ENCODE measurements around the gene CACNA1G.

CACNA1G gene

GRCh38 chr17:50560185-50560824 is at the start of gene CACNA1G:
TSS of gene CACNA1G (plus strand) at chr17:50560715. CDS start at chr17:50561460, 745 bp downstream.
- DNase-seq, result peak; percentile 82

GRCh38 chr17:50511058-50511457 is 49.5 kb upstream of the CACNA1G start:
- DNase-seq, result peak; percentile 83

DNA sequence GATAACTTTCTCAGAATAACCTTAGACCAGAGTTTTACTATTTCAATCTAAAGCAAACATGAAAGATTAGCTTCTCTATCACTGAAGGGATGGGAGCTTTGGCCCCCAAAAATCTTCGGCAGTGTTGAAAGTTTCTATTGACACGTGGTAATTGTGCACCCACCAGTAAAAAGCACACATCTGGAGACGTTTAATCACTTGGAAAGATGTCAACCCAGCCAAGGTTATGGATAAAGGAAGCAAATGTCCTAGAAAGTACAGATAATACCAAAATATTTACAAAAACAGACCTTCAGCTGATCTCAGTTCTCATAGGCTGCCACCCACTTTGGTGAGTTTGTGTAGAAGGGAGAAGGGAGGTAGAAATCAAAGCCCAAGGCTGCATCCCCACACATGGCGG is 47.0 kb upstream of the CACNA1G start:
- no peak for DNase-seq

DNA sequence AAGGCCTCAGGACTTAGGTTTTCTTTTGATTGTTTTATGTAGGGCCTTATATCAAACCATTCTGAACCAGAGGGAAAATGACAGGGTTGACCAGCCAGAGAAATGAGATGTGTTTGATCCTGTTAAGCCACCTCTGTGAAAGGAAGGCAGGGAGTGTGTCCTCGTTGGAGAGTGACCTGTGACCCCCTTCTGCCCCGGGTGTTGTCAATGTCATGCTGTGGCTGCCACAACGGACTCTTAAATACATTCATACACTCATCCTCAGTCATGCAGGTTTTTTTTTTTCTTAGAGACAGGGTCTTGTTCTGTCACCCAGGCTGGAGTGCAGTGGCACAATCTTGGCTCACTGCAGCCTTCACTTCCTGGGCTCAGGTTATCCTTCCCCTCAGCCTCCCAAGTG is 46.1 kb upstream of the CACNA1G start:
- DNase-seq, result no peak

DNA sequence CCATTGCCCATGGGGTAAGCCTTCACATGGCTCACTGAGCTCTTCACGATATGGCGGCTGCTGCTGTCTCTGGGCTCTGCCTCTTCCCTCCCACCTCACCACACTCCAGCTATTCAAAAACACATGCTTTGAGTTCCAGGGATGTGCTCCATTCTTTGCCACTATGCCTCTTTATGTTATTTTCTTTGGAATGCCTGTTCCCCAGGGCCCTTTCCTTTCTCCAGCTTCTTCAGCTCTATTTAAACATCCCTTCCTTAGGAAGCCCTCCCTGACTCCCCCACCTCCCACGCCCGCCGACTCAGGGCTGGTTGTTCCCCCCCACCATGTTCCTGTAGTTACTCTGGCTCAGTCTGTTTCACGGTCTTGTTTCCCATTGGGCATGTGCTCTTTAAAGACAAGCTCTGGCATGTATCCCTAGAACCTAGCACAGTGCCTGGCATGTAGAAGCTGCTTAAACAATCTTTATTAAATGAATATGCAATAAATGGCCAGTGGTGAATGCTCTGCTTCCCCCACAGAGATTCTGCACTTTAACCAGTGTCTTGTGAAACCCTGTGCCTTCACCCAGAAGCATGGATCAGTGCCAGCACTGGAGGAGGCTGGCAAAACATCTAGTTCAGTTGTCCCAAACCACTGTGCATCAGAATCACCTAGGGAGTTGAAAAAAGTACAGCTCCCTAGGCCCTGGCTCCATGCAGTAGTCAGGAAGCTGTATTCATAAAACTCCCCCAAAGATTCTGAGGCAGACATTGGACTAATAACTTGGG is 45.4 kb upstream of the CACNA1G start:
- DNase-seq, result no peak

DNA sequence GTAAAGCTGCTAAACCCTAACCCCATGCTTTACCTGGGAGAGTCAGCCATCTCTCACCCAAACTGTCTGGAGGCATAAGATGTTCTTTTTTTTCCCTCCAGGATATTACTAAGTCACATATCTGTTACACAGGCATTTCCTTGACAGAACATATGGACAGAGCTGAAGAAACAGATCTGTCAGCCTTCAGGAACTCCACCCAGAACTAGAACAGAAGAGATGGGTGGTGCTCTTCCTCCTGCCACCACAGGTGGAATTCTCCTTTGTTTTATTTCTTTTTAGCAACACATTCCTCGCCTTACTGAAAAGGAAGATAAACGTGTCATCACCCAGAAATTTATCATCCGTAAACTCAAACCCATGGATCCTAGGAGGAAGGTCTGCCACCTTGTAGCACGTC is 43.5 kb upstream of the CACNA1G start:
- no peak for DNase-seq

- DNase-seq, result no peak
Measured at GRCh38 chr17:50517504-50518383, 42.8 kb upstream of the CACNA1G start.

DNA sequence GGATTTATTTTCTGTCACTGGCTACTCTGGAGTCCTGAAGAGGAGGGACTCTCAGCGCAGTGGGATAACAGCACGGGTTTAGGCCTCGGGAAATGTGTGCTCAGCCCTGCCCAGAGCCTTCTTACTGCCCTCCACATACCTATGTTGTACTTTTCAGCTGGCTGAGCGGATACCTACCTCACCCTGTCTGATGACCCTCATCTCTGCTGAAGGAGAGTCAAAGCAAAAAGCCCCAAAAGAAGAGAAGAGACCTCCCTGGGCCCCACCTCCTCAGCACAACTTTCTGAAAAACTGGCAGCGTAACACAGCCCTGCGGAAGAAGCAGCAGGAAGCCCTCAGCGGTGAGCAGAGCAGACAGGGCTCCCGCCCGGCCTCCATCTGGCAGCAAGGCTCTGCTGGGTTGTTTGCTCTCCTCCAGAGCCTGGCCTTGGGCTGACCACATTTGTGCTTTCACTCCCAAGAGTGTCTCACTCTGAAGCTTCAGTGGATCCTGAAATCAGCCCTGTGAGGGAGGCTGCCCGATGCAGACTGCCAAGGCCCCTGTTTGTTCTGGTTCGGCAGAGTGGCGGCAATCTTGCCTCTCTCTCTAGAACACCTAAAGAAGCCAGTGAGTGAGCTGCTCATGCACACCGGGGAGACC is 42.0 kb upstream of the CACNA1G start:
- DNase-seq, result no peak

DNA sequence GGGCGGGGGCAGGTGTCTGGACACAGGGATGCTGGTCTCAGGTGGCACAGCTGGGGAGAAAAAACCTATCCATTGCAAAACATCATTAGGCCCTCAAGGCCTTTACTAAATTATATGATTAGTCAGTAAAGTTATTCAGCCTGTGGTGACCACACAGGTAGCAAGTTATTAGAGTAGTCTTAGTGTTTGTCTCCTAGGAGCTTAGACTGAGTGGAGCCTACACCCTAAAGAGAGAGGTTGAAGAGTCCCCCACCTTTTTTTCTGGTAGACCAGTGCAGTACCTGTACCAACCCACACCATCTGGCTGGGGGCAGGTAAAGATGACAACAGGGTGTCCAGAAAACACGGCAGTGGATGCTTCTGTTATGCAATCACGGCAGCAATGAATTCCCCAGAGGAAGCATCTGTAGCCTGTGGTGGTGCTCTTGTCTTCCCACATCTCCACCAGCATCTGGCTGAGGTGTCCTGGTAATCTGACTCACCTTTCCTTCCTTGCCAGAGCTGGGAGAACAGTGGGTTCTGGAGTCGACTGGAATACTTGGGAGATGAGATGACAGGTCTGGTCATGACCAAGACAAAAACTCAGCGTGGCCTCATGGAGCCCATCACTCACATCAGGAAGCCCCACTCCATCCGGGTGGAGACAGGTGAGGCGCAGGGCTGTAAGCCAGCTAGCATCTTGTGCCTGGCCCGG is 41.2 kb upstream of the CACNA1G start:
- DNase-seq, result no peak

DNA sequence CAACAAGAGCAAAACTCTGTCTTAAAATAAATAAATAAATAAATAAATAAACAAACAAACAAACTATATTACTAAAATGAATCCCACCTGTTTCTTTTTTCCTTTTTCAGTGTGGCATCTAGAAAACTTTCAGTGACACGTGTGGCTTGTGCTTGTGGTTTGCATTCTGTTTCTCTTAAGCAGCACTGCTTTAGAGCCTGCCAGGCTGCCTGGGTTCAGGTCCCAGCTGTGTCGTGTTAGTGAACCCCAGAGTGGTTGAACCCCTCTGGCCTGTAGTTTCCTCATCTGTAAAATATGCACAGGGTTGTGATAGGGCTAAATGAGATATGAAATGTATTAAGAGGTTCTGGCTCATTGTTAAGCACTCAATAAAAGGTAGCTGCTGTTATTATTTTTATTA is 40.0 kb upstream of the CACNA1G start:
- DNase-seq, result no peak

- no peak for DNase-seq
Measured at GRCh38 chr17:50521514-50521913, 39.0 kb upstream of the CACNA1G start.

DNA sequence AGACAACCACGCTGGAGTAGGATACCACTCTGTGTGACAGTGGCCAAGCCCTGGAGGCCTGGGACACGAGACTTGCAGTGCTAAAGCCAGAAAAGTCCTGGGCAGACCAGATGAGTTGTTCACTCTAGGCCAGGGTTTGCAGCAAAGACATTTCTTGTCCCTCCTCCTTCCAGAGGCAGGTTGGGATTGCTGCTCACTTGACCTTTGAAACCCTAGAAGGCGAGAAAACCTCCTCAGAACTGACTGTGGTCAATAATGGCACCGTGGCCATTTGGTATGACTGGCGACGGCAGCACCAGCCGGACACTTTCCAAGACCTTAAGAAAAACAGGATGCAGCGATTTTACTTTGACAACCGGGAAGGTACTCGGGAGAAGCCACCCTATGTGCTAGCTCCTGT is 37.7 kb upstream of the CACNA1G start:
- no peak for DNase-seq

DNA sequence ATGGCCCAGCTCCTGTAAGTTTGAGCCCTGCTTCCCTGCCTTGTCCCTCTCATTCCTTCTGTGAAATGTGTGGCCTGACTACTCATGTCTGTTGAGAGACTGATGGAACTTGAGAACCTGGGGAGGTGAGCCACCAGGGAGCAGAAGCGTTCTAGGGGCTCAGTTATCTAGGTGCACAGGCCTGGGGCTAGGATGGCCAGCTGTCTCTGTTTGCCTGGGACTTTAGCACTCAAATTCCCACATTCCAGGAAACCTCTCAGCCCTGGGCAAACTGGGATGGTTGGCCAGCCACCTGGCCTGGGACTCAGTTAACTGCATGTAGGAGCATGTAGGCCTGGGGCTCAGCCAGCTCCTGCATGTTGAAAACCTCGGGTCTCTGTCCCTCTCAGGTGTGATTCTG is 37.3 kb upstream of the CACNA1G start:
- no peak for DNase-seq

- no peak for DNase-seq
Measured at GRCh38 chr17:50524838-50525237, 35.7 kb upstream of the CACNA1G start.

- DNase-seq, result no peak
Measured at GRCh38 chr17:50527155-50527762, 33.3 kb upstream of the CACNA1G start.

- no peak for DNase-seq
Measured at GRCh38 chr17:50527949-50528474, 32.5 kb upstream of the CACNA1G start.

- no peak for DNase-seq
Measured at GRCh38 chr17:50529849-50530248, 30.7 kb upstream of the CACNA1G start.

- no peak for DNase-seq
Measured at GRCh38 chr17:50531428-50532025, 29.0 kb upstream of the CACNA1G start.

GRCh38 chr17:50532452-50533024 is 28.0 kb upstream of the CACNA1G start, which contains the start of gene EPN3:
TSS of gene EPN3 (plus strand) at chr17:50532735. CDS start at chr17:50536557, 3,822 bp downstream.
- DNase-seq, result no peak

- no peak for DNase-seq
Measured at GRCh38 chr17:50533185-50533584, 27.3 kb upstream of the CACNA1G start.

DNA sequence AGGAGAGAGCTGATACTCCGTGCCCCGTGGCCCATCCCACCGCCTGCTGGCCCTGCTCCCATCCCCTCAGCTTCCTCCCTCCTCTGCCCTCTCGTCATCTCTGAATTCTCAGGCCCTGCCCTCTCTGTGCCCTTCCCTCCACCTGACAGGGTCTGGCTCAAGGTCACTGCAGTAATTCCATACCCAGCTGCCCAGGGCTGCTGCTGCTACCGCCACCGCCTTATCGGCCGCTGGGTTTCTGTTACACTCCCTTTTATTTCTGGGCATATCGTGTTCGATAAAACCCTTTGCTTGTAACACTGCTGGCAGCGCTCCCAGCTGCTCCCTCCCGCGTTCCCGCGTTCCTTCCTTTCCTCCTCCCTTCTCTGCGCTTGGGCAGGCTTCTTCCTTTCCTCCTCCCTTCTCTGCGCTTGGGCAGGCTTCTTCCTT is 26.8 kb upstream of the CACNA1G start:
- DNase-seq, result no peak
